VCaP (cell line): ENCODE results near the gene REM2.
"Not testable (repeated sequence)": the region's sequence is repeated elsewhere in the genome, so short reads cannot be mapped to it uniquely, and the experiment has no call there.

Experiments
- H3K27ac ChIP-seq: fragments of 450-650 bp; 2 replicates; pipeline ENCODE4 v1.5.1; 2017
- CTCF ChIP-seq: fragments of 450-650 bp; conservative IDR thresholded peaks from 2 replicates; pipeline ENCODE4 v1.5.1; 2017; ENCODE audit warnings: mild to moderate bottlenecking, moderate library complexity

The REM2 gene

DNA sequence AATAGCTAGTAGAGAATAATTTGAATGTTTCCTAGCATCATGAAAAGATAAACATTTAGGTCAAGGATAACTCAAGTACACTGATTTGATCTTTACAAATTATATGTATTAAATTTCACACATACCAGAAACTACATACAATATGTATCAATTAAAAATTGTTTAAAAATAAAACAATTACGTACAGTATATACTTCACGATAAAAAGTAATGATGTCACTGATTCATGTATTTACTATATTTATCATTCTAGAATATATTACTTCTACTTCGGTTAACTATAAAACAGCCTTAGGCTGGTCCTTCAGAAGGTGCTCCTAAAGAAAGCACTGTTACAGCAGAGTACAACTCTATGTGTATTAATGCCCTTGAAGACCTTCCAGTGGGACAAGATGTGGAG lies 24.4 kb downstream of the REM2 start:
- H3K27ac ChIP-seq = no peak overlapping the region
- TF ChIP-seq CTCF = no peak

DNA sequence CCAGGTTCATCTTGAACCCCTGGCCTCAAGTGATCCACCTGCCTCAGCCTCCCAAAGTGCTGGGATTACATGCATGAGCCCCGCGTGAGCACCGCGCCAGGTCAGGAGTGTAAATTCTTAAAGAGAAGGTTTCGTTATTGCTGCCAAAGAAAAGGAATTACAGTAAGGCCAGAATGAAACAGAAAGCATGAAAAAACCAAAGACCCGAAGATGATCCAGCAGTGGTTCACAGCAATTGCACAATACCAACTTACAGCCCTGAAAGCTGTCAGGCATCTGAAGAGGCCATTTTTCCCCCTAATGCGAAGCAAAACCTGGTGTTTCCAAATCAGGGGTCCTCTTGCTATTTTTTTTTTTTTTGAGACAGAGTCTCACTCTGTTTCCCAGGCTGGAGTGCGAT lies 25.6 kb downstream of the REM2 start:
- H3K27ac ChIP-seq = no peak overlapping the region
- TF ChIP-seq CTCF = no peak

DNA sequence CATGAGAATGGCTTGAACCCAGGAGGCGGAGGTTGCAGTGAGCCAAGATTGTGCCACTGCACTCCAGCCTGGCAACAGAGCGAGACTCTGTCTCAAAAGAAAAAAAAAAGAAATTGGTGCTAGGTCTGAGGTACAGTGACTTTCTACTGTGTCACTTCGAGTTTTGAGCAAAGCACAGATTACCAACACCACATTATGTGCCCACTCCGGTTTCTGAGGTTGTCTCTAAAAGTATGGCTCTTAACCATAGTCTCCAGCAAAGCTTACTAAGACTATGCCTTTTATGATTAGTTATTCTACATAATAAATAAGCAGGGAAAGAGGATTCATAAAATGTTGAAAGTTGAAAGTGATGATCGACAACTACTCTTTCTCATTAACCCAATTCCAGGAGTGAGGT lies 27.9 kb downstream of the REM2 start:
- no peak overlapping the region for H3K27ac ChIP-seq
- no peak for TF ChIP-seq CTCF

DNA sequence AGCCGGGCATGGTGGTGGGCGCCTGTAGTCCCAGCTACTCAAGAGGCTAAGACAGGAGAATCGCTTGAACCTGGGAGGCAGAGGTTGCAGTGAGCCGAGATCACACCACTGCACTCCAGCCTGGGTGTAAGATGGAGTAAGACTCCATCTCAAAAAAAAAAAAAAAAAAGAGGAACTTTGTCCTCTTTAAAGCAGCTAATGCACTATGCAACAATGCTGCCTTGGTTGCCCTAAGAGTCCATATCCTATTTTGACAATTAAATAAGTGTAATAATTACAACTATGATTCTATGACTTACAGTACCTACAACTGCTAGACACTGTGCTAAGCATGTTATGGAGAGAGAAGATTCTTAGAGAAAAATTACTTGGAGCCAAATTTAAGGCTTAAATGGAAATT lies 31.8 kb downstream of the REM2 start:
- not testable (repeated sequence) for H3K27ac ChIP-seq

GRCh38 chr14:22915886-22916521 lies 33.0 kb downstream of the REM2 start:
- no peak overlapping the region for H3K27ac ChIP-seq
- no peak for TF ChIP-seq CTCF

GRCh38 chr14:22918804-22919600 lies 36.0 kb downstream of the REM2 start, which contains the start of gene RBM23:
Gene RBM23, minus strand, starts transcription at chr14:22919149.
- peak within 1 kb of the TSS; percentile 85 for H3K27ac ChIP-seq
- TF ChIP-seq CTCF = no peak

GRCh38 chr14:22919601-22919921 lies 36.5 kb downstream of the REM2 start:
- TF ChIP-seq CTCF = no peak
- peak overlapping the region; percentile 85 for H3K27ac ChIP-seq

- no peak overlapping the region; the same call in 1 of the 2 replicates for H3K27ac ChIP-seq
- no peak for TF ChIP-seq CTCF
These were observed 37.7 kb downstream of the REM2 start for GRCh38 chr14:22920697-22921096.
